Measurements from ENCODE around the gene CAMSAP2. TPM values are rescaled to one million over a fixed set of nuclear protein-coding genes. Genes with fewer than 3 reads are reported as not detected.

The CAMSAP2 gene
- polyA plus RNA-seq, 1 donor (not counting 4 experiments of a cell fraction or from before 2014, with no cell fraction given), result 47.8 TPM

GRCh38 chr1:200794506-200795065 is 55.9 kb downstream of the CAMSAP2 start:
- TF ChIP-seq EZH2 (IDR thresholded peaks at IDR 0.05; ENCODE audit: low read length) (no peak), CTCF (optimal IDR thresholded peaks at IDR 0.05 in 1 of 3, IDR thresholded peaks at IDR 0.05 in 1 of 3, conservative IDR thresholded peaks at IDR 0.05 in 1 of 3; ENCODE audit: extremely low read depth in 1 of 3, insufficient read depth in 2 of 3, low read length in 3 of 3) (no peak)
- Histone ChIP-seq H3K79me2 (ENCODE audit: control insufficient read depth, insufficient read depth, low read length) (peaks cover 72% of the 10 kb centered on the region), H3K4me1 (ENCODE audit: control insufficient read depth, extremely low read depth, insufficient read depth, low read length) (peaks cover 14% of the 10 kb centered on the region), H3K27me3 (ENCODE audit: control insufficient read depth, extremely low read depth, insufficient read depth, low read length) (no peaks in the 10 kb centered on the region), H3K27ac (ENCODE audit: control insufficient read depth, insufficient read depth, low read length) (peak overlapping the region; percentile 32), H3K9me3 (ENCODE audit: control insufficient read depth, low read depth, low read length) (no peaks in the 10 kb centered on the region), H3K4me3 (ENCODE audit: control insufficient read depth in 2 of 3, extremely low read depth in 1 of 3, insufficient read depth in 2 of 3, low read depth in 1 of 3, low read length in 3 of 3) (no peak overlapping the region), H2AFZ (ENCODE audit: control insufficient read depth, low read length) (no peak overlapping the region), H3K9me1 (ENCODE audit: control insufficient read depth, extremely low read depth, insufficient read depth, low read length) (peaks cover 2% of the 10 kb centered on the region), H3K4me2 (ENCODE audit: control insufficient read depth, extremely low read depth, insufficient read depth, low read depth, low read length) (no peak overlapping the region), H3K36me3 (ENCODE audit: control insufficient read depth in 2 of 2, extremely low read depth in 1 of 2, insufficient read depth in 2 of 2, low read length in 2 of 2) (peaks cover 0 to 4% of the 10 kb centered on the region in 2 experiments), H4K20me1 (ENCODE audit: control insufficient read depth, extremely low read depth, insufficient read depth, low read length) (peaks cover 8% of the 10 kb centered on the region), H3K9ac (ENCODE audit: control insufficient read depth, extremely low read depth, insufficient read depth, low read length) (no peak overlapping the region)
- FAIRE-seq, result no peak
- no peak for DNase-seq (ENCODE audit: low read depth, low spot score)
- dilution Hi-C loops (cut with MboI; ENCODE audit: extremely low pct_ligation_motif_present, low sequenced_read_pairs), result loop anchor here (25.0 kb wide), 1 partner anchor 182 kb away; the partner anchor contains the start of gene KIF14

GRCh38 chr1:200795156-200795555 is 56.5 kb downstream of the CAMSAP2 start:
- no peak overlapping the region for H3K27ac ChIP-seq (ENCODE audit: control insufficient read depth, insufficient read depth, low read length)
- H4K20me1 ChIP-seq (ENCODE audit: control insufficient read depth, extremely low read depth, insufficient read depth, low read length), result peaks cover 8% of the 10 kb centered on the region
- peaks cover 14% of the 10 kb centered on the region for H3K4me1 ChIP-seq (ENCODE audit: control insufficient read depth, extremely low read depth, insufficient read depth, low read length)
- H3K4me2 ChIP-seq (ENCODE audit: control insufficient read depth, extremely low read depth, insufficient read depth, low read depth, low read length), result no peak overlapping the region
- H3K36me3 ChIP-seq (ENCODE audit: control insufficient read depth in 2 of 2, extremely low read depth in 1 of 2, insufficient read depth in 2 of 2, low read length in 2 of 2), result peaks cover 0 to 4% of the 10 kb centered on the region in 2 experiments
- H3K9me1 ChIP-seq (ENCODE audit: control insufficient read depth, extremely low read depth, insufficient read depth, low read length), result peaks cover 2% of the 10 kb centered on the region
- H3K9me3 ChIP-seq (ENCODE audit: control insufficient read depth, low read depth, low read length), result no peaks in the 10 kb centered on the region
- DNase-seq (ENCODE audit: low read depth, low spot score), result no peak
- H2AFZ ChIP-seq (ENCODE audit: control insufficient read depth, low read length), result no peak overlapping the region
- dilution Hi-C loops (cut with MboI; ENCODE audit: extremely low pct_ligation_motif_present, low sequenced_read_pairs), result loop anchor here (25.0 kb wide), 1 partner anchor 183 kb away; the partner anchor contains the start of gene KIF14
- FAIRE-seq, result no peak
- no peak overlapping the region for H3K9ac ChIP-seq (ENCODE audit: control insufficient read depth, extremely low read depth, insufficient read depth, low read length)
- TF ChIP-seq EZH2 (IDR thresholded peaks at IDR 0.05; ENCODE audit: low read length), result no peak
- TF ChIP-seq CTCF (optimal IDR thresholded peaks at IDR 0.05 in 1 of 3, IDR thresholded peaks at IDR 0.05 in 1 of 3, conservative IDR thresholded peaks at IDR 0.05 in 1 of 3; ENCODE audit: extremely low read depth in 1 of 3, insufficient read depth in 2 of 3, low read length in 3 of 3), result no peak
- no peak overlapping the region for H3K4me3 ChIP-seq (ENCODE audit: control insufficient read depth in 2 of 3, extremely low read depth in 1 of 3, insufficient read depth in 2 of 3, low read depth in 1 of 3, low read length in 3 of 3)
- H3K27me3 ChIP-seq (ENCODE audit: control insufficient read depth, extremely low read depth, insufficient read depth, low read length), result no peaks in the 10 kb centered on the region
- H3K79me2 ChIP-seq (ENCODE audit: control insufficient read depth, insufficient read depth, low read length), result peaks cover 72% of the 10 kb centered on the region

Measured in keratinocyte (primary cell).